DND-41 (cell line): Measurements from ENCODE around the gene AGAP1.
"Not testable (repeated sequence)": the region's sequence is repeated elsewhere in the genome, so short reads cannot be mapped to it uniquely, and the experiment has no call there.

Experiments
- ATAC-seq: fragments of 200-7000 bp; cut with Tn5 transposase; 3 replicates; pipeline ENCODE4 v1.9.1; 2021; ENCODE audit warnings: low read depth; ENCODE audit not compliant: insufficient read depth
- DNase-seq: peaks from one replicate; pipeline ENCODE4 v3.0.0-alpha.2; 2020
- H2AFZ ChIP-seq: 2 replicates; pipeline ENCODE4 v1.6.0; 2012; ENCODE audit warnings: low read depth, low read length
- H3K27ac ChIP-seq: 2 replicates; pipeline ENCODE4 v1.5.1; 2012; ENCODE audit warnings: low read length, inconsistent platforms
- H3K27me3 ChIP-seq: fragments of 200-600 bp; sonication (generic); 2 replicates; pipeline ENCODE4 v1.6.0; 2012; ENCODE audit warnings: low read length, mild to moderate bottlenecking, inconsistent platforms; ENCODE audit not compliant: insufficient read depth, poor library complexity
- H3K36me3 ChIP-seq: 2 replicates; pipeline ENCODE4 v1.5.1; 2012; ENCODE audit warnings: low read length, inconsistent platforms; ENCODE audit not compliant: insufficient read depth
- H3K4me1 ChIP-seq: 2 replicates; pipeline ENCODE4 v1.5.1; 2012; ENCODE audit warnings: mild to moderate bottlenecking, low read length; ENCODE audit not compliant: insufficient read depth
- H3K4me2 ChIP-seq: 2 replicates; pipeline ENCODE4 v1.6.0; 2012; ENCODE audit warnings: mild to moderate bottlenecking, moderate library complexity, low read length, inconsistent platforms; ENCODE audit not compliant: insufficient read depth
- H3K4me3 ChIP-seq, 2 experiments: fragments of 200-600 bp in 1 of 2; shearing (Covaris generic) in 1 of 2; 2 replicates each; pipeline ENCODE4 v1.5.1; 2012 to 2016; ENCODE audit warnings: inconsistent platforms in 2 of 2, low read length in 2 of 2, mild to moderate bottlenecking in 2 of 2, low read depth in 1 of 2, moderate library complexity in 1 of 2
- H3K79me2 ChIP-seq: 2 replicates; pipeline ENCODE4 v1.6.0; 2012; ENCODE audit warnings: low read length, inconsistent platforms; ENCODE audit not compliant: insufficient read depth
- H3K9ac ChIP-seq: 2 replicates; pipeline ENCODE4 v1.6.0; 2012; ENCODE audit warnings: low read depth, mild to moderate bottlenecking, inconsistent platforms, low read length, moderate library complexity
- H3K9me3 ChIP-seq: 2 replicates; pipeline ENCODE4 v1.5.1; 2012; ENCODE audit warnings: low read length, moderate library complexity, mild to moderate bottlenecking, inconsistent platforms; ENCODE audit not compliant: insufficient read depth, severe bottlenecking
- H4K20me1 ChIP-seq: 2 replicates; pipeline ENCODE4 v1.6.0; 2012; ENCODE audit warnings: low read length; ENCODE audit not compliant: insufficient read depth
- EZH2 ChIP-seq: IDR thresholded peaks from 3 replicates; pipeline ENCODE4 v1.6.1; 2012; ENCODE audit warnings: borderline replicate concordance, low read depth, mild to moderate bottlenecking, moderate library complexity, low read length, inconsistent platforms; ENCODE audit not compliant: severe bottlenecking
- TF ChIP-seq, protein P1 (sequence below): IDR thresholded peaks from 2 replicates; pipeline ENCODE4 v1.5.1; 2012; ENCODE audit warnings: borderline replicate concordance, low read length, moderate library complexity, mild to moderate bottlenecking; ENCODE audit not compliant: poor library complexity, severe bottlenecking; ENCODE audit errors: extremely low read depth

The AGAP1 gene

GRCh38 chr2:235601960-235602704, 108.3 kb downstream of the AGAP1 start:
- Histone ChIP-seq H3K27ac (no peak overlapping the region), H4K20me1 (no peaks in the 10 kb centered on the region), H3K9ac (no peak overlapping the region), H3K4me3 (no peak overlapping the region), H3K27me3 (peaks cover 2% of the 10 kb centered on the region), H3K79me2 (no peaks in the 10 kb centered on the region), H3K9me3 (no peaks in the 10 kb centered on the region), H3K4me2 (no peak overlapping the region), H3K4me1 (no peaks in the 10 kb centered on the region), H3K36me3 (no peaks in the 10 kb centered on the region), H2AFZ (no peak overlapping the region)
- DNase-seq (no peak), ATAC-seq (no peak)
- no peak for TF ChIP-seq EZH2
- TF ChIP-seq, protein P1, sequence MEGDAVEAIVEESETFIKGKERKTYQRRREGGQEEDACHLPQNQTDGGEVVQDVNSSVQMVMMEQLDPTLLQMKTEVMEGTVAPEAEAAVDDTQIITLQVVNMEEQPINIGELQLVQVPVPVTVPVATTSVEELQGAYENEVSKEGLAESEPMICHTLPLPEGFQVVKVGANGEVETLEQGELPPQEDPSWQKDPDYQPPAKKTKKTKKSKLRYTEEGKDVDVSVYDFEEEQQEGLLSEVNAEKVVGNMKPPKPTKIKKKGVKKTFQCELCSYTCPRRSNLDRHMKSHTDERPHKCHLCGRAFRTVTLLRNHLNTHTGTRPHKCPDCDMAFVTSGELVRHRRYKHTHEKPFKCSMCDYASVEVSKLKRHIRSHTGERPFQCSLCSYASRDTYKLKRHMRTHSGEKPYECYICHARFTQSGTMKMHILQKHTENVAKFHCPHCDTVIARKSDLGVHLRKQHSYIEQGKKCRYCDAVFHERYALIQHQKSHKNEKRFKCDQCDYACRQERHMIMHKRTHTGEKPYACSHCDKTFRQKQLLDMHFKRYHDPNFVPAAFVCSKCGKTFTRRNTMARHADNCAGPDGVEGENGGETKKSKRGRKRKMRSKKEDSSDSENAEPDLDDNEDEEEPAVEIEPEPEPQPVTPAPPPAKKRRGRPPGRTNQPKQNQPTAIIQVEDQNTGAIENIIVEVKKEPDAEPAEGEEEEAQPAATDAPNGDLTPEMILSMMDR = no peak

GRCh38 chr2:235602971-235603370, 109.1 kb downstream of the AGAP1 start:
- H3K4me2 ChIP-seq, H2AFZ ChIP-seq, H3K4me1 ChIP-seq, H3K9me3 ChIP-seq, H3K4me3 ChIP-seq, H3K9ac ChIP-seq, DNase-seq, H4K20me1 ChIP-seq, H3K27me3 ChIP-seq, H3K27ac ChIP-seq, ATAC-seq, H3K79me2 ChIP-seq, H3K36me3 ChIP-seq: not testable (repeated sequence)

DNA sequence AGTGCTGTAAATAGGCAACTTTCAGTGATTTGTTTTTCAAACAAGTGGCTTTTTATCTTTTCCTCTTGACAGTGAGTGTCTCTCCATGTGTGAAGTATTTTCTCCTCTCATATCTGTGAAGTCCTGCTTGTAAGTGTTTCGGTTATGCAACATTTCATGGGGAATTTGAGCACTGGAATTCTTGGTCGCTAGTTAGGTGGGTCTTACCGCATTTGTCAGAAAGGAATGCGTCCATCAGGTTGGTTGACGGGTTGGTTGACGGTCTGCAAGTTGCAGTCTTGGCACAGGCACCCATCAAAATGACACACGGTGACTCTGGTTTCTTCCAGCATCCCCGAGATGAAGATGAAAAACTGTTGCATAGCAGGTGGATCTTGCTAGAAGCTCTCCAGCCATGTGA, 109.8 kb downstream of the AGAP1 start:
- H3K4me2 ChIP-seq = no peak overlapping the region
- no peaks in the 10 kb centered on the region for H3K4me1 ChIP-seq
- DNase-seq = no peak
- no peaks in the 10 kb centered on the region for H3K79me2 ChIP-seq
- no peak for TF ChIP-seq EZH2
- TF ChIP-seq, protein P1 = no peak
- H3K27ac ChIP-seq = no peak overlapping the region
- H4K20me1 ChIP-seq = no peaks in the 10 kb centered on the region
- H2AFZ ChIP-seq = no peak overlapping the region
- peaks cover 2% of the 10 kb centered on the region for H3K27me3 ChIP-seq
- H3K9ac ChIP-seq = no peak overlapping the region
- ATAC-seq = no peak
- no peak overlapping the region for H3K4me3 ChIP-seq
- H3K36me3 ChIP-seq = no peaks in the 10 kb centered on the region
- H3K9me3 ChIP-seq = no peaks in the 10 kb centered on the region

DNA sequence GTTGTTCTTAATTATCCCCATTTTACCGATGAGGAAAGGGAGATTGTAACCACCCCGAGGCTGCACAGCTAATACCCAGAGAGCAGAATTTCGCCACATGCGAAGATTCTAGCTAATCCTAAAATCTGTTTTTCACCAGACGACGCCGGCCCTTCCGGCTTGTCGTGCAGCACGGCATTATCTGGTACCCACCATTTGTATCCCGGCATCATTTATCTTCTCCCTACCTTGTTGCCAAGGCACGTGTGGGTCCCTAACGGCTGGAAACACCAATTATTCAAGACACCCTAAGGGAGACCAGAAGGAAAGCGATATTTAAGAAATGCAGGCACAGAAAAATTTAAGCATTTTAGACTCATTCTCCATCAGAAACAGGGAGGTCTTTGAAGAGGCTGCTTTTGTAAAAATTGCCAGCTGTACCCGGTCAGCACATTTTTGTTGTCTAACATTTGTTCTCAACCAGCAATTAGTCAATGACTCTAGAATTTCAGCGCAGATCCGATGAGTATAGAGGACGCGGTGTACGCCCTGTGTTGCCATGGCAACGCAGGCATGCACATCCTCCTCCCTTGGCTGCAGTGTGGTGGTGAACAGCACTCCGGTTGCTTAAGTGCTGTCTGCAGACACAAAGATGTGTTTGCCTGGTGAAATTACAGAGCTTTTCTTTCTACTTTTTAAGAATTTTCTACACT, 111.6 kb downstream of the AGAP1 start:
- Histone ChIP-seq H3K79me2 (no peaks in the 10 kb centered on the region), H3K9ac (no peak overlapping the region), H3K9me3 (no peaks in the 10 kb centered on the region), H3K4me2 (no peak overlapping the region), H3K4me1 (no peaks in the 10 kb centered on the region), H3K4me3 (no peak overlapping the region), H2AFZ (no peak overlapping the region), H3K27ac (no peak overlapping the region), H4K20me1 (no peaks in the 10 kb centered on the region), H3K36me3 (no peaks in the 10 kb centered on the region), H3K27me3 (peaks cover 10% of the 10 kb centered on the region)
- ATAC-seq (no peak), DNase-seq (no peak)
- no peak for TF ChIP-seq EZH2
- TF ChIP-seq, protein P1 = no peak
